Spleen (tissue), 7 donors: ENCODE data around the gene CNIH2.

Experiments
- CTCF ChIP-seq, 11 experiments: fragments of 200-600 bp in 7 of 11; fragments of 450-650 bp in 4 of 11; sonication (generic) in 4 of 11; IDR thresholded peaks in 8 of 11; conservative IDR thresholded peaks in 3 of 11; 1 replicate in 7 of 11; 2 replicates in 4 of 11; pipeline versions ENCODE4 v1.4.0 to v1.8.0; 2016 to 2021; ENCODE audit warnings: antibody characterized with exemption in 11 of 11, inconsistent platforms in 4 of 11, mild to moderate bottlenecking in 1 of 11
- POLR2AphosphoS5 ChIP-seq, 3 donors: sonication (generic); formaldehyde crosslinking; IDR thresholded peaks; one replicate each; pipeline ENCODE4 v1.5.1; 2017; ENCODE audit warnings: antibody characterized with exemption in 3 of 3
- donor health status: DM: no; HTN: no; CAD: no; lungs with moderate emphysema.
- donor health status: DM: no; HTN: no; CAD: no.
- donor health status: DM: no; HTN: no; CAD: no.

- TF ChIP-seq POLR2AphosphoS5 (IDR thresholded peaks at IDR 0.05) (no peak), CTCF (IDR thresholded peaks at IDR 0.05 in 8 of 11, conservative IDR thresholded peaks at IDR 0.05 in 3 of 11) (no peak)
Measured at GRCh38 chr11:66324664-66325063, 46.7 kb downstream of the CNIH2 start.
